ENCODE measurements around the gene CEP68.
"Not testable (repeated sequence)": the region's sequence is repeated elsewhere in the genome, so short reads cannot be mapped to it uniquely, and the experiment has no call there.

CEP68 gene

GRCh38 chr2:65129826-65130663 lies 73.8 kb downstream of the CEP68 start, which contains the start of gene RAB1A:
Gene RAB1A (minus strand): TSS chr2:65130106. CDS start chr2:65129915, 191 bp downstream.
- peak; percentile 98 for DNase-seq (ENCODE audit: low spot score)

GRCh38 chr2:65130664-65131175 lies 74.5 kb downstream of the CEP68 start:
- DNase-seq (ENCODE audit: low spot score), result no peak

DNA sequence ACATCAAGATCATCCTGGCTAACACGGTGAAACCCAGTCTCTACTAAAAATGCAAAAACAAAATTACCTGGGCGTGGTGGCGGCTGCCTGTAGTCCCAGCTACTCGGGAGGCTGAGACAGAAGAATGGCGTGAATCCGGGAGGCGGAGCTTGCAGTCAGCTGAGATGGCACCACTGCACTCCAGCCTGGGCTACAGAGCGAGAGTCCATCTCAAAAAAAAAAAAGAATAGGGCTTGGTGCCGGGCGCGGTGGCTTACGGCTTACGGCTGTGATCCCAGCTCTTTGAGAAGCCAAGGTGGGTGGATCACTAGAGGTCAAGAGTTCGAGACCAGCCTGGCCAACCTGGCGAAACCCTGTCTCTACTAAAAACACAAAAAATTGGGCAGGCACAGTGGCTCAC lies 76.7 kb downstream of the CEP68 start:
- not testable (repeated sequence) for DNase-seq (ENCODE audit: low spot score)

- DNase-seq (ENCODE audit: low spot score), result no peak
Measured at GRCh38 chr2:65133626-65134025, 77.4 kb downstream of the CEP68 start.

DNA sequence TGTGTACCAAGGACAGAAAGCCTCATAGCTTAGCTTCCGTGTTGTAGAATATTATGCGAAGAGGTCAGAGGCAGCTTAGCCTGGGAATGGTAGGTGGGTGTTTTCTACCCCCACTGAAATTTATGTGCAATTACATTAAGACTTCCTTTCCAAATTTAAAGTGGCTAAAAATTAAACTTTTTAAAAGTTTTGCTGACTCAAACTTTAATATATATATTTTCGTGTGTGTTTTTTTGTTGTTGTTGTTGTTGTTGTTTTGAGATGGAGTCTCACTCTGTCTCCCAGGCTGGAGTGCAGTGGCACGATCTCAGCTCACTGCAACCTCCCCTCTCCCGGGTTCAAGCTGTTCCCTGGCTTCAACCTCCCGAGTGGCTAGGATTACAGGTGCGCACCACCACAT lies 77.9 kb downstream of the CEP68 start:
- DNase-seq (ENCODE audit: low spot score), result no peak

DNA sequence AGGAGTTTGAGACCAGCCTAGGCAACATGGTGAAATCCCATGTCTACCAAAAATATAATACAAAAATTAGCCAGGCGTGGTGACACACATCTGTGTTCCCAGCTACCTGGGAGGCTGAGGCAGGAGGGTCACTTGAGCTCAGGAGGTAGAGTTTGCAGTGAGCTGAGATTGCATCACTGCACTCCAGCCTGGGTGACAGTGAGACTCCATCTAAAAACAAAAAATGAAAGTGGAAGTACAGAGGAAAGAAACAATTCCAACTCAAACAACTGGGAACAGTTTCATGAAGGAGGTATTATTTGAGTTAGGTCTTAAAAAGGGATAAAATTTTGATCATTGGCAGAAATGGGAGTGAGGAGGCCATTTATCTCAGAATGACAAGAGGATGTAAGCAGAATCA lies 80.0 kb downstream of the CEP68 start:
- no peak for DNase-seq (ENCODE audit: low spot score)
